HEK293T (cell line): ENCODE results near the gene GRK6.

ENCODE experiments used
- ARNT ChIP-seq: fragments of 450-650 bp; IDR thresholded peaks from 2 replicates; pipeline ENCODE4 v1.6.1; 2017; ENCODE audit warnings: mild to moderate bottlenecking
- BHLHE40 ChIP-seq: fragments of 450-650 bp; IDR thresholded peaks from 2 replicates; pipeline ENCODE4 v1.6.1; 2016; ENCODE audit warnings: mild to moderate bottlenecking, moderate library complexity, borderline replicate concordance
- CTBP1 ChIP-seq: fragments of 450-650 bp; IDR thresholded peaks from 2 replicates; pipeline ENCODE4 v1.6.1; 2016; ENCODE audit warnings: borderline replicate concordance
- FOXA1 ChIP-seq: fragments of 450-650 bp; IDR thresholded peaks from 2 replicates; pipeline ENCODE4 v1.6.1; 2016; ENCODE audit warnings: mild to moderate bottlenecking
- FOXK2 ChIP-seq: fragments of 450-650 bp; IDR thresholded peaks from 2 replicates; pipeline ENCODE4 v1.6.1; 2016; ENCODE audit warnings: mild to moderate bottlenecking
- FOXM1 ChIP-seq: fragments of 450-650 bp; IDR thresholded peaks from 2 replicates; pipeline ENCODE4 v1.6.1; 2017; ENCODE audit warnings: mild to moderate bottlenecking, borderline replicate concordance
- NFRKB ChIP-seq: fragments of 450-650 bp; IDR thresholded peaks from 2 replicates; pipeline ENCODE4 v1.6.1; 2016; ENCODE audit warnings: mild to moderate bottlenecking, moderate library complexity
- PKNOX1 ChIP-seq: fragments of 450-650 bp; IDR thresholded peaks from 2 replicates; pipeline ENCODE4 v1.6.1; 2016
- SP1 ChIP-seq: fragments of 450-650 bp; IDR thresholded peaks from 2 replicates; pipeline ENCODE4 v1.6.1; 2017
- SUZ12 ChIP-seq: fragments of 450-650 bp; IDR thresholded peaks from 2 replicates; pipeline ENCODE4 v1.6.1; 2016; ENCODE audit warnings: mild to moderate bottlenecking
- TARDBP ChIP-seq: fragments of 450-650 bp; IDR thresholded peaks from 2 replicates; pipeline ENCODE4 v1.6.1; 2016

- no peak for TF ChIP-seq SP1
- TF ChIP-seq CTBP1: no peak
- no peak for TF ChIP-seq FOXM1
- no peak for TF ChIP-seq NFRKB
- TF ChIP-seq FOXA1: no peak
- no peak for TF ChIP-seq BHLHE40
- no peak for TF ChIP-seq SUZ12
- TF ChIP-seq PKNOX1: no peak
- TF ChIP-seq TARDBP: no peak
- no peak for TF ChIP-seq FOXK2
- TF ChIP-seq ARNT: no peak
These were observed 28.5 kb upstream of the GRK6 start for GRCh38 chr5:177397875-177398390.
